ENCODE measurements around the gene ATG4B.
"Not testable (repeated sequence)": the region's sequence is repeated elsewhere in the genome, so short reads cannot be mapped to it uniquely, and the experiment has no call there.

ATG4B gene

DNA sequence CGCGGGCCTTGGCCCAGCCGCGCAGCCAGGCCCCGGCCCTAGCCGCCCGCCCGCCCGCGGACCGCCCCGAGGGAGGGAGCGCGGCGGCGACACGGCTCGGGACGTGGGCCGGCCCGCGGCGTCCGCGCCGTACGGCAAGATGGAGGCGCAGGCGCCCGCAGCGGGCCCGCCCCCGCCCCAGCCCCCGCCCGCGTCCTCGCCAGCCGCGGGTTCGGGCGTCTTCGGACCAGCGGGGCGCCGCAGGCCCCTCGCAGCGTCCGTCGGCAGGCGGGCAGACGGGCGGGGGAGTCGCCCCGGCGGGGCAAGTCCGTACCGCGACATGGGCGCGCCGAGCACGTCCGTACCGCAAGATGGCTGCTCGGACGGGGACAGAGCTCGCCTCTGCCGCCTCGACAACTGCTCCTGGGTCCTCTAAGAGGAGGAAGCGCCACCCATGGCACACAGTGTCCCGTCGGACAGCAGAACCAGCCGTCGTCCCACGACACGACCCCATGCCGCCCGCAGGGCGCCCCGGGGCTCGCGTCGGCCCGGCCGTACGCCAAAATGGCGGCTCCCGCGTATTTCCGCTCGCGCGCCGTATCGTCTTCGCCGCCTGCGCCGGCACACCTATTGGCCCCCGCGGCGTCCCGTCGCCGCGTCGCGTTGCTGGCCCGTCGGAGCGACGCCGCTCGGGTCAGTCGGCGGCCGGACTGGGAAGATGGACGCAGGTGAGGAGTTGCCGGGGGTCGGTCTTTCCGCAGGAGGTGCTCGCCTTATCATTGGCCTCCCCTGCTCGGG, at the start of gene ATG4B, which contains the start of gene THAP4:
TSS of gene ATG4B (plus strand) at position 676 of the 777 bp plus-strand sequence. CDS start at position 698, 22 bp downstream.
TSS of gene THAP4 (minus strand) at position 141 of the 777 bp plus-strand sequence. CDS start 141 bp downstream, outside the sequence.
- DNase-seq (ENCODE audit: low spot score) = peak; percentile 76

DNA sequence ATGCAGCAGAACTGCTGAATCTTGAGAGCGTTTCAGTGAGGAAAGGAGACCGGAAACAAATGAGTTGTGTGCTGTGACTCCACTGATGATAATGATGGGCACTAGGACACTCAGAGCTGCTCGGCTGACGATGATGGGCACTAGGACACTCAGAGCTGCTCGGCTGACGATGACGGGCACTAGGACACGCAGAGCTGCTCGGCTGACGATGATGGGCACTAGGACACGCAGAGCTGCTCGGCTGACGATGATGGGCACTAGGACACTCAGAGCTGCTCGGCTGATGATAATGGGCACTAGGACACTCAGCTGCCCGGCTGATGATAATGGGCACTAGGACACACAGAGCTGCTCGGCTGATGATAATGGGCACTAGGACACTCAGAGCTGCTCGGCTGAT, 47.6 kb upstream of the ATG4B start:
- not testable (repeated sequence) for DNase-seq (ENCODE audit: low spot score)

DNA sequence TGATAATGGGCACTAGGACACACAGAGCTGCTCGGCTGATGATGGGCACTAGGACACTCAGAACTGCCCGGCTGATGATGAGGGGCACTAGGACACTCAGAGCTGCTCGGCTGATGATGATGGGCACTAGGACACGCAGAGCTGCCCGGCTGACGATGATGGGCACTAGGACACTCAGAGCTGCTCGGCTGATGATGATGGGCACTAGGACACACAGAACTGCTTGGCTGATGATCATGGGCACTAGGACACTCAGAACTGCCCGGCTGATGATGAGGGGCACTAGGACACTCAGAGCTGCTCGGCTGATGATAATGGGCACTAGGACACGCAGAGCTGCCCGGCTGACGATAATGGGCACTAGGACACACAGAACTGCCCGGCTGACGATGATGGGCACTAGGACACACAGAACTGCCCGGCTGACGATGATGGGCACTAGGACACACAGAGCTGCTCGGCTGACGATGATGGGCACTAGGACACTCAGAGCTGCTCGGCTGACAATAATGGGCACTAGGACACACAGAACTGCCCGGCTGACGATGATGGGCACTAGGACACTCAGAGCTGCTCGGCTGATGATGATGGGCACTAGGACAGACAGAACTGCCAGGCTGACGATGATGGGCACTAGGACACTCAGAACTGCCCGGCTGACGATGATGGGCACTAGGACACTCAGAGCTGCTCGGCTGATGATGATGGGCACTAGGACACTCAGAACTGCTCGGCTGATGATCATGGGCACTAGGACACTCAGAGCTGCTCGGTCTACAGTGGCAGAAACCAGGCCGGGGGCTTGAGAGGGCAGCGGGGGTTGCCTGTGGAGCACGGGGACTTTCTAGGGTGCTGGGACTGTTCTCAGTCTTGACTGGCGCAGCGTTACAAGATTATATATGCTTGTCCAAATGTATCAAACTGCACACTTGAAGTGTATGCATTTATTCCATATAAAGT, 46.7 kb upstream of the ATG4B start:
- DNase-seq (ENCODE audit: low spot score) = not testable (repeated sequence)

DNA sequence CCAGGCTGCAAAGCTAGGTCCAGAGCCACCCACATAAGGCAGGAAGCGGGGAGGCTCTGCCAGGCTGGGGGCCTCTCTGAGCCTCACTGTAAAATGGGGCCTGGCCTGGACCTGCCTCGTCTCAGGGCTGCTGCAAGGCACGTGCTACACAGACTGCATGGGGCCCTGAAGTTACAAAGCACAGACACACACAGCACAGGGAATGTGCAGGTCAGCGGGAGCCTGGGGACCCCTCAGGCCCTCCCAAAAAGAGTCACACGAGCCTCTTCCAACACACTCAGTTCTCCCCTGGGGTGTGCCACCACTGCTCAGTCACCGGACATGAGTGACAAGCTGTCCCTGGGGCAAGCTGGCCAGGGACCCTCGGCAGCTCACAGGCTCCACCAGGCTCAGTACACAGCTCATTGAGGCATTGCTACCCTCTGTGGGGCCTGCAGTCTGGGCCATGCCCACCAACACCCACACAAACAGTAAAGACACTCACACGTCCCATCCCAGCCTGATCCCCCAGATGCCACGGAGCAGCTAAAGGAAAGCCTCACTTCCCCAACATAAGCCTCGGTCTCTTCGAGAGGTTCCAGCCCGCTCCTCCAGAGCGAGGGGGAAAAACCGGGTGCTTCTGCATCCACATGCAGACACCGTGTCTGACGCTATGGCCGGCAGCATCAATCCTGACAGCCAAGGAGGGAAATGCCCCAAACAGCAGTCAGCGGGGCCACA, 45.2 kb upstream of the ATG4B start:
- DNase-seq (ENCODE audit: low spot score) = no peak

DNA sequence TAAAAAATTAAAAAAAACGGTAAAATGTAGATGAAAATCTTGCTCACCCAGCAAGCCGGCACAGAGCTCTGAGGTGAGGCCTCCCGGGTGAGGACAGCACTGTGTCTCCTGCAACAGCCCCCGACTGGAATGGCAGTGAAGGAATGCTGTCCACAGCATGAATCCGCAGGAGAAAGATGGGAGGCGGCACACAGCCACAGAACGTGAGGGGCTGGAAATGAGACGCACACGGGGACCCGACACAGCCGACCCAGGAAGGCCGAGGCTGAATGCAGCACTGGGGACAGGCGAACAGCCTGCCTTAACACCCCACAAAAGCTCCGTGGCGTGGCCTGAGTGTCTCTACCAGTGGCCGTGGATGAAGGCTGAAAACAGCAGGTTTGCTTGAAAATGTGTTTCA, 44.2 kb upstream of the ATG4B start:
- DNase-seq (ENCODE audit: low spot score) = no peak

DNA sequence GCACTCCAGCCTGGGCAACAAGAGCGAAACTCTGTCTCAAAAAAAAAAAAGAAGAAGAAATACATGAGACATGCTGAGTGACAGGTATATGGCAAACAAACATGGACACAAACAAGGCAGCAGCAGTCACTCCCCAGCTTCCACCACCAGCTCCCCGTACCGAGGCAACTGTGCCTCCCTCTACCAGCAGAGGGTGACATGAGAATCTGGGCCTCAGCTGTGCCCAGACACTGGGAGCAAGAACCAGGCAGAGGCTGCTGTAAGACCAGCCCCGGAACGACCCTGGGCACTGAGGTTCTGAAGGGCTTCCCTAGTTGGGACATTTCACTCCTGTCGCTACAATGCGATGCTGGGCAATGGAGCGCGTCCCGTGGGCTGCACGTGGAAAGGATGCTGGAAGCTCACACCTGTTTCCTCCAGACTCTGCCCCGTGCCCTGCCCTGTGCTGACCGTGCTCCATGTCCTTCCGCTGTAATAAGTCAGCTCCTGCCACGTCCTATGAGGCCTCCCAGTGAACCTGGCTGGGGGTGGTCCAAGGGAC, 41.8 kb upstream of the ATG4B start:
- DNase-seq (ENCODE audit: low spot score) = no peak

DNA sequence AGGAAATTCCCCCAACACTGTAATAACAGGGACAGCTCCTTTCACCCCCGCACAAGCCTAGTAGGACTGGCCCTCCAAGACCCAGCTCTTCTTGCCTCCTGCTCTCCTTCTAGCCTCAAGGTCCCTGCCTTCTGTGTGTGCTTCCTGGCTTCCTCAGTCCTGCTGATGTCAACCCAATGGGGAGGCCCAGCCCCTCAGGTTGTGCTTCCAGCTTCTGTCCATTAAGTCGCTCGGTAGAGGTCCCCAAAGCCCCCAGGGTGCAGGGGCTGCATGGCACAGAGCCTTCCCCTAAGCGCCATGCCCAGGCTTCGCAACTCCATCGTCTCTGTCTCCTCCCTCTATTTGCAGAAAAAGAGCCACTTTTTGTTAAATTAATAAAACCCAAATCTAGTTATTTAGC, 39.9 kb upstream of the ATG4B start:
- no peak for DNase-seq (ENCODE audit: low spot score)

DNA sequence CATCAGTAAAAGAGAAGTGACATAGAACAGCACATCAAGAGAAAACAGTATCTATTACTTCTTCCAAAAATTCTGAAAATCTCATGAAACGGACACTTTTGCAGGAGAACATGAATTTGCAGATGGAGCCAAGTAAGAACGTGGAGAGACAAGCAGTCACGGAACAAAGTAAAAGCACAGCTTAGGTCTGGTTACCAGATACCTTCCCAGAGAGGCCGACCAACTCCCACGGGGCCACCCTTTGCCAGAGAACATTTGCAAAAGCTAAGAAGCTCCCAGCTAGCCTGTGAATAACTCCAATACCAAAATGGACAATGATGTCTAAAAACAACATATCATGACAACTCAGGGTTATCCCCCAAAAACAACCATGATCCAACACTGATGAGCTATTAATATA, 39.4 kb upstream of the ATG4B start:
- DNase-seq (ENCODE audit: low spot score) = no peak

DNA sequence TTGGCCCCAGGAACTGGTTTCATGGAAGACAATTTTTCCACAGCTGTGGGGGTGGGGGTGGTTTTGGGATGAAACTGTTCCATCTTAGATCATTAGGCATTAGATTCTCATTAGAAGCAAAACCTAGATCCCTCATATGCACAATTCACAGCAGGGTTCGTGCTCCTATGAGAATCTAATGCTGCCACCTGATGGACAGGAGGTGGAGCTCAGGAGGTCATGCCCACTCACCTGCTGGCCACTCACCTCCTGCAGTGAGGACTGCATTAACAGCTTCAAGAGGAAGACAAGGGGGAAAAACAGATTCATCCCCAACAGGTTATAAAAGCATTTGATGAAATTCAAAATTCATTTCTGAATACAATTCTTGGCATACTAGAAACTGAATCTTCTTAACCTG, 39.0 kb upstream of the ATG4B start:
- DNase-seq (ENCODE audit: low spot score) = no peak

DNA sequence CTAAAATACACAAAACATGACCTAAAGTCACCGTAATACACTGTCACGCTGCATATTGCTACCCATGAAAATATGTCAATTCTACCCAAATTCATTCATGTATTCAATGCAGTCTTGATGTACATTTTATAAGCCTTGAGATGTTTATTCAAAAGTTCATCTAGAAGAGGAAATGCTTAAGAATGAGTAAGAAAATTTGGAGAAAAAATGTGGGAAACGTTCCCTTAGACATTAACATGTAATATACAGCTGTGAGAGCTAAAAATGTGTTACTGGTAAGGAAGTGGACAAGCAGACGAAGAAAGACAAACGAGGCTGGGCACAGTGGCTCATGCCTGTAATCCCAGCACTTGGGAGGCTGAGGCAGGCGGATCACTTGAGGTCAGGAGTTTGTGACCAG, 37.9 kb upstream of the ATG4B start:
- DNase-seq (ENCODE audit: low spot score) = no peak

DNA sequence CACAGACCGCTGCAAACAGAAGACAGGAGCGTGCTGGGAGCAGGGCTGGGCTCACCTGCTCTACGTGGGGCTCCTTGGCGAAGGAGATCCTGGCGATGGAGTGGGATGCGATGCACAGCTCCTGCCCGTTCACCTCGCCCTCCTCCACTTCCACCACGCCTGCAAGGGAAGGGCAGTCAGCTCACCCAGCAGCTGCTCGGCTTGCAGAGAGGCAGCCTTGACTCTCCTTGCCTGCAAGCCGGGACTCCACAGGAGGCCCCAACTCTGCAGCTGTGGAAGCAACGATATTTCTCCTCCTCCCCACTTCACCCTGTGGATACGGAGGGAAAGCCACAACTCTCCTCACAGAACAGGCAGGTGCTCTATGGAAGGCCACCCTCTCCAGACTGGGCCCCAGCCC, 35.7 kb upstream of the ATG4B start:
- no peak for DNase-seq (ENCODE audit: low spot score)

DNA sequence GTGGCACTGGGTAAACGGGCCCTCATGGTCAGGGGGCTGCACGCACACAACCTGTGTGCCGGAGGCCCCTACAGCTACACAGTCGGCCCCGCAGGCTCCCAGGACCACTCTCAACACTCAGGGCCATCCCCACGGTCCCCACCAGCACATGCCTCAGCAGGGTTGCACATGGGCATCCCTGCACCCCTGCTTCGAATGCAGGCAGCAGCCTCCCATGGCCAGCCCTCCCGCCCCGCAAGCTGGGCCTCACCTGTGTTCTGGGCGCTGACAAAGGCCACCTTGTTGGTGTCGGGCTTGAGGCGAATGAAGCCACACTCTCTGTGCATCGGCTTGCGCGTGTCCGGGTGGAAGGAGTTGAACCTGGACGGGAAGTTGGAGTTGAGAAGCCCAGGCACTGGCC, 34.8 kb upstream of the ATG4B start:
- no peak for DNase-seq (ENCODE audit: low spot score)

DNA sequence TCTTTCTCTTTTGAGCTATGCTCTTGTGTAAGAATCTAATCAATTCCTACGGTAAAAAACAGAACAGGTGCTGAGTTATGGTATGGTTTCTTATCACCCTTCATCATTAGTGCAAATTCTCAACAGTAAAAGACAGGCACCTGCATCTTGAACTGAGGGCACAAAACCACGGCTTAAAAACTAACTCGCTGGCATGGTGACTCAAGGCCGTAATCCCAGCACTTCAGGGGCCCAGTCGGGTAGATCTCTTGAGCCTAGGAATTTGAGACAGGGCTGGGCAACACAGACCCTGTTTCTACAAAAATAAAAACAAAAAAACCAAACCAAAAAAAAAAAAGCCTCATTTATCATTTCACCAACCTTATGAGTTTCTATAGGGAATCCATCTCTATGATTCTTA, 33.8 kb upstream of the ATG4B start:
- DNase-seq (ENCODE audit: low spot score) = no peak

DNA sequence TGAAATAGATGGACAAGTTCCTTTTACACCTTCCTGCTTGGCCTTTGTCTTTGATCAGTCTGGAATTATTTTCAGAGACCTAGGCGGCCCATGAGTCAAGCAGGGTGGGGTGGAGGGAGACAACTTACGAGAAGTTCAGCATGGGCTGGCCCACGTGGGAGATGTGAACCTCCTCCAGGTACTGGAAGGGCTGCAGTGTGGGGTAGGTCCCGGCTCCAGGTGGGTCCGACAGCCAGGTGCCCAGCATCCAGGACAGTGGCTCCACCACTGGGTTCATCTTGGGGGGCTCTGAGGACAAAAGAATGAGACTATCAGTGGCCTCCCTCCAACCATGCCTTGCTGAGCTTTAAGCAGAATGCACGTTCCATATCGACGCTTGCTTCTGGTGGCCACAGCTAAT, 31.3 kb upstream of the ATG4B start:
- DNase-seq (ENCODE audit: low spot score) = no peak

DNA sequence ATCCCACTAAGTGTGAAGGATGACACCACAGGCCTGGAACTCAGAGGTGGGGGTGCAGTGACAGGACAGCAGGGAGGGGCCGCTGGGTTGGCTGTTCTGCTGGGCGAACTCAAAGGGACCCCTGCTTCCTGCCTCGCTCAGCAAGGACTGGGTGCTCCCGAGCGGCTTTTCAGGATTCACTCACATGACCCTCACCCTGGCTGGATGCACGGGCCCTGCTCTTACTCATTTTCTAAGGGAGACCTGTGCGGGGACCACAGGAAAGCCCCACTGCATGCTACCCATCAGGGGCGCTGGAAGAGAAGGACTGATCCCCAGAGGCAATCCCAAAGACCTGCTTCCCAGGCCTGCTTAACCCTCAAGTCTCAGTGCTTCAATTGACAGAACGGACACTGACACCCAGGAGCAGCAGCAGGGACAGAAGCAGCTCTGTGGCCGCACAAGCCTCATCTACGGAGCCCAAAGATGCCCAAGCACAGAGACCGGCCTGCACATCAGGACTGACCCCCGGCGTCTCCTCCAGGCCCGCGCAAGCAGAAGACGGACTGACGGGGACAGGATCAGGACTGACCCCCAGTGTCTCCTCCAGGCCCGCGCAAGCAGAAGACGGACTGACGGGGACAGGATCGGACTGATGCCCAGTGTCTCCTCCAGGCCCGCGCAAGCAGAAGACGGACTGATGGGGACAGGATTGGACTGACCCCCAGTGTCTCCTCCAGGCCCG, 30.2 kb upstream of the ATG4B start:
- DNase-seq (ENCODE audit: low spot score) = no peak

DNA sequence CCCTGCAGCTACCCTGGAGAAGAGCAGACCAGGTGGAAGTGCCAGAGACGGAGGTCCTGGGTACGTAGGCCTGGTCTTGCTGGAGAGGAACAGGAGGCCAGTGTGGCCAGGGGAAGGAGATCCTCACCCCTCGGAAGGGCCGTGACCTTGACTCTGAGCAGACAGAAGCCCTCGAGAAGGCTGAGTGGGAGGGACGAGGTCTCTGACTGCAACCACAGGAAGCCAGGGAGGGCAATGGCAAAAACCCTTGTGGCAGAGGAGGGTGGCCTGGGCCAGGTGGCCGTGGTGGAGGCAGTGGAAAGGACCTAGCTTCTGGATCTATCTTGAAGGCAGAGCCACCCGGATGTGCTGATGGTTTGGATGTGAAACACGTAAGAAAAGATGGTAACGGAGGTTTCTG, 28.6 kb upstream of the ATG4B start:
- DNase-seq (ENCODE audit: low spot score) = no peak

DNA sequence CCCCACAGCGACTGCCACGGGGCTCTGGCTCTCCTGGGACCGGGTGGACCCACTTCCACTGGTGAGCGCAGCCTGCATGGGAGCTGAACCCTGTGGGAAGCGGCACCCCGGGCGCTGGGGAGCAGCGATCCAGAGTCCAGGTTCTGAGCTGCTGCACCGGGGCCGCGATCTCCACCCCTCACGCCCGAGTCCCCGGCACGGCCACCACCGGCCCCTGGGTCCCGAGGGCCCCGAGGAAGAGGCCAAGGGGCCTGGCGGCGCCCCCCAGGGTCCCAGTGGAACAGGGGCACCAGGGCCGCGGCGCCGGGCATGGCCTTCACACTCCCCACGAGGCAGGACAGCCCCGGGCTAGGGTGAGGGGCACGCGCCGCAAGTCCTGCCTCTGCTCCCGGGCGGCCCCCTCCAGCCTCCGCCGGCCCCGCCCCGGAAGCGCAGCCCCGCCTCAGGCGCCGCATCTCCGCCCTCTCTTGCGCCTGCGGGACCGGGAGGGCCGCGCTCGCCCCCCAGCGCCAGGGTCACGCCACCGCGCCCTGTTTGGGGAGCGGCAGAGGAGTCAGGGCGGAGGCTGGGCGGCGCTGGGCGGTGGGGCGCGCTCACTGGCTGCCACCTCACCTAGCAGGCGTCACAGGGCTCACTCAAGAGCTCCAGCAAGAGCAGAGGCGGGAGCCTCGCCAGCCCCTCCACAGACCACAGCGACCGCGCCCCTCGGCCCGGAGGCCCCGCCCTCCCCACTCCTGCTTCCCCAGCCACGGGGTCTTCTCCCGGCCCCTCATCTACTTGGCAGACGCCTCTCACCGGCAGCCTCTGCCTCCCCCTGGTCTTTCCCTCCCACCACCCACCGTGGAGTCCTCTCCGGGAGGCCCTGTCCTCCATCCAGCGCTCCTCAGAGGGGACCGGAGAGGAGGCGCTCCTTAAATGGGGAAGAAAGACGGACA, 27.4 kb upstream of the ATG4B start:
- peak; percentile 27 for DNase-seq (ENCODE audit: low spot score)

DNA sequence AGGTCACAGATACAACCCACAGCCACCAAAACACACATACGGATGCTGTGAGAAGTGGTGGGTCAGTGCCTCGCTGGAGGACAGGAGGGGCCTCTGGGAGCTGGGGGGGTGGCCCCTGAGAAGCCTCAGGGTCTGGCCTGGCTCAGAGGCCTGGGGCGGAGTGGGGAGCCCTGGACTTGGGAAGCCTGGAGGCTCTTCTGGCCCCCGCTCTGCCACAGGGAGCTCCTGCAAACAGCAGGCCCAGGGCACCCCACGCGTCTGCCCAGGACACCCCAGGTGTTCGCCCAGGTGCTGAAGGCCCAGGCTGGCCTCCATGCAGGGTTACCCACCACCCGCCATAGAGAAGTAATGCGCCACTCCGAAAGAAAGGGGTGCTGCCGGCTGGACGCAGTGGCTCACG, 26.4 kb upstream of the ATG4B start:
- DNase-seq (ENCODE audit: low spot score) = no peak

DNA sequence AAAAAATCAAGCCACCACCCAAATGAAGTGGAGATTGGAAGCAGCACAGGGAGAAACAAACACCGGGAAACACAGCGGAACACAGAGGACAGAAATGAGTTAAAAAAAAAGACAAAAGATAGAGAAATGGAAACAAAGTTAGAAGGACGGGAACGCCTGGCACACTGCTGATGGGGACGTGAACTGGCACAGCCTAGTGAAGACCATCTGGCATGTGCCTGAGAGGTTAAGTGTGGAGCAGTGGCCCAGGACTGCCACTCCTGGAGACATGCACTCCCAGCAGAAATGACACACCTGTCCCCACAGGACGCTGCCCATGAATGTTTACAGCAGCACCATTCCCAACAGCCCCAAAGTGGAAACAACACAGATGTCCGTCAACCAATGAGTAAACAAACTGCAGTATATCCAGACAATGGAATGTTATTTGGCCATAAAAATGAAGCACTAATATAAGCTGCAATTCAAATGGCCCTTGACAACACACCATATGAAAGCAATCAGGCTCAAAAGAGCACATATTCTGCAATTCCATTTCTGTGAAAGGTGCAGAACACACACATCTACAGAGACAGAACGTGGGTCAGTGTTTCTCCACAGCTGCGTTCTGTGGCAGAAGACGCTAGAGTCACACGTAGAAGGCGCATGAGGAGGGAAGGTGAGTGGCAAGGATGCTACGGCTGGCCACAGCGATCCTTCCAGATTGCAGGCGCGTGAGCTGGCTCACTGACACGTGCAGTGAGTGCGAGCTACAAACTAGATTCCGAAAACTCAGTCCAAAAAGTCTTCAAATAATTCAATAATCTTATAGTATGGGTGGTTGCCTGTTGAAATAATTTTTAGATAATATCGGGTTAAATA, 25.1 kb upstream of the ATG4B start:
- no peak for DNase-seq (ENCODE audit: low spot score)
